CD4-positive, alpha-beta T cell treated with Interleukin-6 at 100 ng/mL for 8 hours (primary cell): ENCODE results near the gene SNX7.

Source experiments
- DNase-seq: peaks from one replicate; pipeline ENCODE4 v3.0.0-alpha.2; 2020; ENCODE audit warnings: mixed read lengths, low spot score

Gene SNX7, protein sequence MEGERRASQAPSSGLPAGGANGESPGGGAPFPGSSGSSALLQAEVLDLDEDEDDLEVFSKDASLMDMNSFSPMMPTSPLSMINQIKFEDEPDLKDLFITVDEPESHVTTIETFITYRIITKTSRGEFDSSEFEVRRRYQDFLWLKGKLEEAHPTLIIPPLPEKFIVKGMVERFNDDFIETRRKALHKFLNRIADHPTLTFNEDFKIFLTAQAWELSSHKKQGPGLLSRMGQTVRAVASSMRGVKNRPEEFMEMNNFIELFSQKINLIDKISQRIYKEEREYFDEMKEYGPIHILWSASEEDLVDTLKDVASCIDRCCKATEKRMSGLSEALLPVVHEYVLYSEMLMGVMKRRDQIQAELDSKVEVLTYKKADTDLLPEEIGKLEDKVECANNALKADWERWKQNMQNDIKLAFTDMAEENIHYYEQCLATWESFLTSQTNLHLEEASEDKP

GRCh38 chr1:98661544-98662355 is at the start of gene SNX7:
TSS of gene SNX7 (plus strand) at chr1:98661721. CDS start at chr1:98661732, 11 bp downstream.
- no peak for DNase-seq

GRCh38 chr1:98637316-98637715 is 24.2 kb upstream of the SNX7 start:
- no peak for DNase-seq

DNA sequence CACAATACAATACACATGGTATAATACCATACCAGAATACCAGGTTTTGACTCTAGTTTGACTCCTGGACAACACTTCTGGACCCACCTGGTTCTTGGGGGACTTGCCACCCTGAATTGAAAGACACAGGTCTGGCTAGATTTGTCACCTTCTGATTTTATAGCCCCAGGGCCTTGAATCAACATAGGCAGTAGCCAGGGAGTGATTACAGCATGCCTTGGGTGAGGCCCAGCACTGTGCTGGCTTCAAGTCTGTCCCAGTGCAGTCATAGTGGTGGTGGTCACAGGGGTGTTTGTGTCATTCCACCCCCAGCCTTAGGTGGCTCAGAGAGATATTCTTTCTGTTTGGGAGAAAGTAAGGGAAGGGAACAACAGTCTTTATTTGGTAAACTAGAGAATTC is 23.3 kb upstream of the SNX7 start:
- DNase-seq, result no peak

GRCh38 chr1:98644510-98644909 is 17.0 kb upstream of the SNX7 start:
- no peak for DNase-seq

DNA sequence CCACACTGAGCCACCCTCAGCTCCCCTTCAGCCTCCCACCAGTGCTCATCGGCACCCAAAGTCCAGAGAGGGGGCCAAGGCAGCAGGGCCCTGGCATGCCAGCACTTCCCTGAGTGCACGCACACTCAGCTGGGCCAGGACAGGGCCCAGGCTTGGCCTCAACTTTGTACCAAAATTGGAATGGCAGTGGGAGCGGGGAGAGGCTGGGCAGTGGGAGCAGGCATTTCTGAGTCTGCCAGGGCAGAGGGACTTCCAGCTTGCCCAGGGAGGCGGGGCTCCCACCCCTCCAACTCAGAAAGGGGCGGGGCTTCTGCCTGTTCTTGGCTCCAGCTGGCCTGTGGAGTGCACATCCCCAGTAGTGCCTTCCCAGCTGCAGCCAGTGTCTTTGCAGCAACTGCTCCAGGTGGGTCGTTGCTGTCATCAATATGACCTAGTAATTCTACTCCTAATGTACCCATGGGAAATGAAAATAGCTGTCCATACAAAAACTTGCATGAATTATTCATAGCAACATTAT is 10.3 kb upstream of the SNX7 start:
- DNase-seq, result no peak

DNA sequence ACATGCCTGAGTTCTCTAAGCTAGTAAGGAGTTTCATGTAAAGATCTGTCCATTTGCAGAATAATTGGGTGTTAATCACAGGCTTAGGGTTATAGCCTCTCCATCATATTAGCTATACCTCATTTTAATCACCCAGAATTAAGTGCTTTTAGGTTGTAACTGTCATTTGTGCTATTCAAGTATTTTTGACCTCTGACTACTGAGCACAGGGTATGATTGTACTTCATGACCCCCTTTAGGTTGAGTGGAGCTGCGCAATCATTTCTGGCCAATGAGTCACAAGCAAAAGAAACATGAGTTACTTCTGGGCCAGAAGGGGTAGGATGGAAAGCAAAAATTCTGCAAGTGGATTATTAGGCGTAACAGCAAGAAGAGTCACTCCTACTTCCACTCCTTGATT is 8.4 kb upstream of the SNX7 start:
- DNase-seq, result no peak

DNA sequence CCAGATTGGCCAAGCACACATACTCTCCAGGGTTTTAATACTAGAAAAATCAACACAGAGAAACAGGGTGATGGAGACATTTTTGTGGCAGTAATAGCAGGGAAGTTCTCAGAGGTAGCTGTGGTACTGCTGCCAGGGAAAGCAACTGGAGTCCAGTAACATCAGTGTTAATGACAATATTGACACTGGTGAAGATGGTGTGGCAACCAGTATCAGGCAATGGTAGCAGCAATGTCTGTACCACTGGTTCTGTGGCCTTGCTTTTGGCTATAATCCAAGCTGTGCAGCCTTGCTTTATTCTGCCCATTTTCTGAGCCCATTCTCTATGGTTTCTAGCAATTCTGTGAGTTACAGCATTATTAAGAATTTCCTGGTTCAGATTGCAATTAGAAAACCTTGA is 1.6 kb upstream of the SNX7 start:
- DNase-seq, result no peak

DNA sequence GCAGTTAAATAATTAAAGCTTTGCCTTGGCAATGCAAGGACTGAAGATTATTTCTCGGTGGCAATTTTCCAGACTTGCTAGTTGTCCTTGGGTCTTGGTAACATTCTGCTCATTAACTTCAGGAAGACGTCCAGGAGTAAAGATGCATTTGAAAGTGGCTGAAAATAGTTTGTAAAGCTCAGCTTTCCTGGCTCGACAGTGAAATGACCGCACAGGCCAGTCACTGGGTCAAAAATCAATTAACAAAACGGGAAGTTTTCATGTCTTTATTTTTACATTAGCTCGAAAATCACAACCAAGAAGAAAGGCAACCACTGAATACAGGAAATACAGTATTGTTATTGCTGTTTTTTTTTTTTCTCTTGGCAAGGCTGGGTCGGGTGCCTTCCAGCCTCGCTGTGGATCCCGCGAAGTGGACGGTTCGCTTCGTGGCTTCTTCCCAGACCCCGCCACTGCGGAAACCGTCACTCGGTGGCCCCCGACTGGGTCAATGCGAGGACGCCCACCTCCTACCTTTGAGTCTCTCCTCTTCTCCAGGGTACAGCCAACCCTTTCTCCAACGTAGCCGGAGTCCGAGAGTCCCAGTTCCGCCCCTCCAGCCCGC is 479 bp upstream of the SNX7 start:
- no peak for DNase-seq

DNA sequence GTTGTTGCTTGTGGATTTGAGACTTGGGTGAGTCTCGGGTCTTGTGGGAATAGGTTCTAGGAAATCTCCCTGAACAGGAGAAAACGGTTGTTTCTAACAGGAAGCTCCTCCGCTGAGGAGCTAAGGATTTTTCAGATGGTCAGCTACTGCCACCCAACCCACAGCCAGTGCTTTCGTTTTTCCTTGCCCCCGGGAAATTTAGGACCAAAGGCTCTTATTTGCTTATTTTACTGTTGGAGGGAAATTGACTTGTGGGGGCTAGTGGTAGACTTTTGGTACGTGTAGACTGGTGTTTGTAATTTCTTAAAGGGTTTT is 792 bp downstream of the SNX7 start:
- no peak for DNase-seq

DNA sequence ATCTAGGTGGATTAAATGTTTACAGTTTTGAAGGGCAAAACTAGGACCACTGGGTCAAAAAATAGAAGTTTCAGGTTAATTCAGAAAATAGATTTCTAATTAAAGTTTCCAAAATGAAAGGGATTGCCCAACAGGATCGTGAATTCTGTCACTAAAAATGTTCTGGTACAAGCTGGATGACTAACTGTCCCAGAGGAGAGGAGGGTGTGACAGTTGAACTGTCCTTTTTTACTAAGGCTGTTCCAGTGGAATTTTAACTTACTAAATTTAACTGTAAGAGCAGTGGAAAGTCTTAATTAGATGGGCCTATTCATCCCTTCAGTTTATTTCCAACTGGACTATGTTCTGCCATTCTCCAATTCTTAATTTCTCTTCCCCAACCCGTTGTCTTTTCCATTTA is 7.2 kb downstream of the SNX7 start:
- DNase-seq, result no peak

GRCh38 chr1:98669355-98670296 is 8.1 kb downstream of the SNX7 start:
- no peak for DNase-seq

GRCh38 chr1:98672189-98672588 is 10.7 kb downstream of the SNX7 start:
- DNase-seq, result no peak

DNA sequence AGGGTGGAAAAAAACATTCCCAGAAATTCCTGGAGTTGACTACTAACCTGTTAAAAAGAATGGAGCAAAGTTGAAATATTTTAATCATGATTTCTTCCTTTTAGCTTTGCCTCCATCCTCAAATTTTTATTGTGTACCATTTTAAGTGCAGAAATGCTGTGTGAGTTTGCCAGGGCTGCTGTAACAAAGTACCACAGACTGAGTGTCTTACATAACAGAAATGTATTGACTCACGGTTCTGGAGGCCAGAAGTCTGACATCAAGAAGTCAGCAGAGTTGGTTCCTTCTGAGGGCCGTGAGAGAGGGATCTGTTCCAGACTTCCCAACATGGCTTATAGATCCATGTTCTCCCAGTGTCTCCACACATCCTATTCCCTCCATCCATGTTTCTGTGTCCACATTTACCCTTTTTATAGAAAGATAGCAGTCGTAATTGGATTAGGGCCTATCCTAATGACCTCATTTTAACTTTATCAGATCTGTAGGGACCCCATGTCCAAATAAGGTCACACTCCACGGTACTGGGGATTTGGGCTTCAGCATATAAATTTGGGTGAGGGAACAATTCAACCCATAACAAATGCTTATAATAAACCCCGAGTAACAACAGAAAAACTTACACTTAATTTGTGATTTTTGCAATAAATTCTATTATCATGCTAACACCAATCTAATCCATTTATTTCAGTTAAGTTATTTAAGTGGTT is 12.7 kb downstream of the SNX7 start:
- DNase-seq, result no peak

GRCh38 chr1:98675282-98675681 is 13.8 kb downstream of the SNX7 start:
- DNase-seq, result no peak

DNA sequence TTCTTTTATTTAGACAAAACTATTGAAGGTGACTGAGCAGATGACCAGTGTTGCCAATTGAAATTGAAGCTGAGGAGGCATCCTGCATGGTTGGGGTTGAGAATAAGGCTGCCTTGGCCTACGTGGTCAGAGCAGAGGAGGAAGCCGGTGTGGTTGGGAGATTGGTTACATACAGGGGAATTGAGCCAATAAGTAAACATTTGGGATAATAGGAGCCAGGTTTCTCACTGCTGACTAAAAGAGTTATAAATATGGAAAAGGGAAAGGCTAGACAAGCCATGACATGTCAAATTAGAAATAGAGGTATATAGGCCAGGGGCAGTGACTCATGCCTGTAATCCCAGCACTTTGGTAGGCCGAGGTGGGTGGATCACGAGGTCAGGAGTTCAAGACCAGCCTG is 15.8 kb downstream of the SNX7 start:
- no peak for DNase-seq

- no peak for DNase-seq
Observed at GRCh38 chr1:98681812-98682211, 20.3 kb downstream of the SNX7 start.

- no peak for DNase-seq
Observed at GRCh38 chr1:98688110-98688739, 26.7 kb downstream of the SNX7 start.

- no peak for DNase-seq
Observed at GRCh38 chr1:98690576-98690975, 29.1 kb downstream of the SNX7 start.

- no peak for DNase-seq
Observed at GRCh38 chr1:98692482-98692881, 31.0 kb downstream of the SNX7 start.

- no peak for DNase-seq
Observed at GRCh38 chr1:98693385-98693784, 31.9 kb downstream of the SNX7 start.

DNA sequence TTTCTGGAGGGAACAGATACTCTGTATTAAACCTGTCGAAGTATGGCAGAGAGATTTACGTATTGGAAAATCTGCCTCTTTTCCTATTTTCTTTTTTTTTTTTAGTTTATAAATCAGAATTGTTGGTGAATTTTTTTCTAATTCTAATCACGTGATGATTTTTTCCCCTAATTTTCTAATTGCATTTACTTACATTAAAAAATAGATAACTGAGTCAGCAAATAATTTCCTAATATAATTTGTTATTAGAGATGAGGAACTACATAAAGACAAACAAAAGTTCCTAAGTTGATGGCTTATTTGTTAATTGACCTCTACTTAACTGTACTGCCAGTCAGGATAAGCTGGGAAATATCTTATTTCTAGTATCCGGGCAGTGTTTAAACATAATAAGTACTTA is 34.6 kb downstream of the SNX7 start:
- no peak for DNase-seq
